HCT116 (cell line): ENCODE measurements around the gene PTDSS2.
A peak's percentile ranks its signal among the peaks of the same experiment; 100 is the strongest.

Experiments used
- CTCF ChIP-seq, 3 experiments: fragments of 200-600 bp in 1 of 3; sonication (generic) in 1 of 3; IDR thresholded peaks in 2 of 3; conservative IDR thresholded peaks in 1 of 3; 2 replicates each; pipeline ENCODE4 v1.5.1; 2012 to 2017; ENCODE audit warnings: low read depth in 2 of 3, low read length in 2 of 3, antibody characterized with exemption in 1 of 3, borderline replicate concordance in 1 of 3, control low read depth in 1 of 3, mild to moderate bottlenecking in 1 of 3, mixed read lengths in 1 of 3, mixed run types in 1 of 3, moderate library complexity in 1 of 3; ENCODE audit not compliant: insufficient read depth in 1 of 3
- ELF1 ChIP-seq: IDR thresholded peaks from 2 replicates; pipeline ENCODE4 v1.6.1; 2012; ENCODE audit warnings: low read depth, borderline replicate concordance
- EZH2 ChIP-seq: fragments of 200-600 bp; sonication (generic); IDR thresholded peaks from 2 replicates; pipeline ENCODE4 v1.6.1; 2017; ENCODE audit warnings: antibody characterized with exemption, mixed run types
- EZH2phosphoT487 ChIP-seq: fragments of 200-600 bp; IDR thresholded peaks from 2 replicates; pipeline ENCODE4 v1.6.1; 2018; ENCODE audit warnings: antibody characterized with exemption, borderline replicate concordance
- POLR2A ChIP-seq: IDR thresholded peaks from 2 replicates; pipeline ENCODE4 v1.7.0; 2011; ENCODE audit warnings: borderline replicate concordance; ENCODE audit not compliant: insufficient read depth, insufficient read length; ENCODE audit errors: extremely low read depth
- POLR2AphosphoS5 ChIP-seq: IDR thresholded peaks from 2 replicates; pipeline ENCODE4 v1.6.1; 2011; ENCODE audit warnings: mild to moderate bottlenecking, low read depth, low read length, moderate library complexity
- REST ChIP-seq: IDR thresholded peaks from 2 replicates; pipeline ENCODE4 v1.6.1; 2012; ENCODE audit warnings: low read depth
- YY1 ChIP-seq: IDR thresholded peaks from 2 replicates; pipeline ENCODE4 v1.6.1; 2011; ENCODE audit warnings: low read length, low read depth, moderate library complexity, mild to moderate bottlenecking; ENCODE audit not compliant: insufficient replicate concordance; ENCODE audit errors: extremely low read depth
- ZNF274 ChIP-seq: fragments of 200-500 bp; sonication (Bioruptor generic); IDR thresholded peaks from 2 replicates; pipeline ENCODE4 v1.6.1; 2014; ENCODE audit warnings: mild to moderate bottlenecking, low read depth, low read length, inconsistent platforms
- TF ChIP-seq, protein P1 (sequence below): IDR thresholded peaks from 2 replicates; pipeline ENCODE4 v1.6.1; 2012

DNA sequence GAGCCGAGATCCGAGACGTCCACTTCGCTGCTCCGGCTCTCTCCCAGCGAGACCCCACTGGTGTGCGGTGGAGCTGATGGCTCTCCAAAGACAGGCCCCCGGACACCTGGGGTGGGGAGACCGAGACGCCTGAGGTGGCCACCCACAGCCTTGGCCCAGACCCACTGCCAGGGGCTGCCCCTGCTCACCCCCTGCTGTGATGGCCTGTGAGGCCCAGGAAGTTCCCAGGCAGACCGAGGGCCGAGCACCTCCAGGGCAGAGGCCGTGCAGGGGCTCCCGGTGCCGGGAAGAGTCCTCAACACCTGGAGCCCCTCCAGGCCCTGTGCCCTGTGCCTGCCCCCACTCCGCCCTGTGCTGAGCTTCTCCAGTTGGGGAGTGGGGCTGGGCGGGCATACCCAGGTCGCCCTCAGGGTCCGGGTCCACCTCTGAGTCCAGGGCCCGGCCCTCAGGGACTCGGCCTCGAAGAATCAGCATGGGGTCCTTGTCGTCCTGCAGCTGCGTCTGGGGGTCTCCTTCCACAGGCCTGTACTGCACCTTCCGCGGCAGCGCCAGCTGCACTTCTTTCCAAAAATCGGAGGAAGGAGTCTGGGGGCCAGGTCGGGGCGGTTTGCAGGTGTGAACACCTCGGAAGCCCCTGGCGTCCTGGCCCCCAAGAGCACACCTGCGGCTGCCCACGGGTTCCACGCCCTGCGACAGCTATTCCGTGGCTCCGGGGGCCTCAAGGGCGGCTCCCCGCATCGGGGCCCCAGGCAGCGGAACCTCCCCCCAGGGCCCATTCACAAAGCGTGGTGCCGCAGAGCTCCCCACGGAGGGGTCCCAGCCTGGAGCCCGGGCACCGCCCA lies 43.9 kb upstream of the PTDSS2 start:
- no peak for TF ChIP-seq EZH2phosphoT487
- TF ChIP-seq CTCF (IDR thresholded peaks at IDR 0.05 in 2 of 3, conservative IDR thresholded peaks at IDR 0.05 in 1 of 3; ENCODE audit: borderline replicate concordance in 1 of 3, insufficient read depth in 1 of 3, low read depth in 2 of 3, low read length in 2 of 3), result no peak
- TF ChIP-seq, protein P1, sequence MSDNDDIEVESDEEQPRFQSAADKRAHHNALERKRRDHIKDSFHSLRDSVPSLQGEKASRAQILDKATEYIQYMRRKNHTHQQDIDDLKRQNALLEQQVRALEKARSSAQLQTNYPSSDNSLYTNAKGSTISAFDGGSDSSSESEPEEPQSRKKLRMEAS, result no peak
- TF ChIP-seq EZH2, result no peak
- no peak for TF ChIP-seq ELF1
- TF ChIP-seq POLR2AphosphoS5, result peak; percentile 7; the same call in 1 of the 2 replicates
- no peak for TF ChIP-seq POLR2A
- TF ChIP-seq YY1, result no peak
- TF ChIP-seq ZNF274, result no peak
- TF ChIP-seq REST, result no peak
